Spleen (tissue), 11 donors: ENCODE data around the gene RCN2. TPM values are rescaled to one million over a fixed set of nuclear protein-coding genes. Genes with fewer than 3 reads are reported as not detected.
A peak's percentile ranks its signal among the peaks of the same experiment; 100 is the strongest.

Experiments used
- DNase-seq: peaks from one replicate; pipeline ENCODE4 v3.0.0-alpha.2; 2020
- H3K27ac ChIP-seq, 8 donors: fragments of 200-600 bp; sonication (generic) in 7 of 8; 1 replicate in 4 of 8; 2 replicates in 4 of 8; pipeline versions ENCODE4 v1.5.0 to v1.8.0; 2016 to 2021; ENCODE audit warnings: inconsistent platforms in 4 of 8, mild to moderate bottlenecking in 4 of 8, moderate library complexity in 1 of 8
- H3K27me3 ChIP-seq, 7 donors: fragments of 200-600 bp; sonication (generic) in 6 of 7; replicated peaks in 1 of 7; 1 replicate in 4 of 7; 2 replicates in 3 of 7; pipeline versions ENCODE4 v1.5.0 to v1.8.0; 2016 to 2021; ENCODE audit warnings: inconsistent platforms in 3 of 7, mild to moderate bottlenecking in 1 of 7
- H3K36me3 ChIP-seq, 6 donors: fragments of 200-600 bp; sonication (generic) in 5 of 6; 1 replicate in 4 of 6; 2 replicates in 2 of 6; pipeline versions ENCODE4 v1.5.0 to v1.8.0; 2016 to 2021; ENCODE audit warnings: inconsistent platforms in 2 of 6
- H3K4me1 ChIP-seq, 6 donors: fragments of 200-600 bp; sonication (generic) in 5 of 6; 1 replicate in 3 of 6; 2 replicates in 3 of 6; pipeline versions ENCODE4 v1.5.0 to v1.8.0; 2016 to 2021; ENCODE audit warnings: inconsistent platforms in 3 of 6
- H3K4me3 ChIP-seq, 8 donors: fragments of 200-600 bp; sonication (generic) in 7 of 8; 1 replicate in 4 of 8; 2 replicates in 4 of 8; pipeline versions ENCODE4 v1.5.0 to v1.8.0; 2016 to 2021; ENCODE audit warnings: inconsistent platforms in 4 of 8, mild to moderate bottlenecking in 4 of 8, moderate library complexity in 2 of 8
- H3K9me3 ChIP-seq, 8 donors: fragments of 200-600 bp; sonication (generic) in 7 of 8; 1 replicate in 4 of 8; 2 replicates in 4 of 8; pipeline versions ENCODE4 v1.5.0 to v1.8.0; 2016 to 2021; ENCODE audit warnings: inconsistent platforms in 4 of 8
- CTCF ChIP-seq, 11 experiments: fragments of 200-600 bp in 7 of 11; fragments of 450-650 bp in 4 of 11; sonication (generic) in 4 of 11; IDR thresholded peaks in 8 of 11; conservative IDR thresholded peaks in 3 of 11; 1 replicate in 7 of 11; 2 replicates in 4 of 11; pipeline versions ENCODE4 v1.4.0 to v1.8.0; 2016 to 2021; ENCODE audit warnings: antibody characterized with exemption in 11 of 11, inconsistent platforms in 4 of 11, mild to moderate bottlenecking in 1 of 11
- POLR2A ChIP-seq, 3 donors: fragments of 450-650 bp; IDR thresholded peaks; one replicate each; pipeline ENCODE4 v1.5.1; 2017; ENCODE audit warnings: antibody characterized with exemption in 3 of 3, mild to moderate bottlenecking in 1 of 3
- POLR2AphosphoS5 ChIP-seq, 3 donors: sonication (generic); formaldehyde crosslinking; IDR thresholded peaks; one replicate each; pipeline ENCODE4 v1.5.1; 2017; ENCODE audit warnings: antibody characterized with exemption in 3 of 3
- WGBS, 5 donors: extraction: QIAGEN DNeasy Blood & Tissue Kit in 3 of 5; methylation state at CpG; one replicate each; pipeline versions ENCODE4 v1.1.5 to v1.1.7; 2013 to 2018; 5-methylcytosine and 5-hydroxymethylcytosine counted together
- intact Hi-C: fragments of 100-400 bp; cut with DNase I; formaldehyde crosslinking; loops from one replicate; pipeline ENCODE4 v1.15.0; 2023; ENCODE audit warnings: low total_unique reads
- polyA plus RNA-seq, 3 donors: library from polyadenylated mRNA; stranded (reverse); fragments of 200-250 nt; gene quantifications; one replicate each; pipeline ENCODE4 v1.2.1, GENCODE V29; 2013
- total RNA-seq, 7 donors: library from RNA; depleted of rRNA in 3 of 7; stranded (reverse); fragments of >200 nt in 3 of 7; fragmentation: NEBNext Ultra II Directional in 4 of 7; extraction: Animal tissue kit (Norgen Biotek cat#: 25700) in 4 of 7; gene quantifications; one replicate each; pipeline versions ENCODE4 v1.1.0 to v1.2.1, GENCODE V29; 2016 to 2021
- donor health status: healthy with polysubstance abuse.
- donor health status: DM: no; HTN: no; CAD: no; lungs with moderate emphysema.
- donor health status: DM: no; HTN: no; CAD: no.
- donor health status: Bipolar disorder and iron deficiency.
- donor health status: healthy.
- donor health status: DM: no; HTN: no; CAD: no.
- donor health status: DM: yes; HTN: yes; CAD: no.

RCN2 gene
- total and polyA plus RNA-seq, 10 donors = 24.6 to 38.3 (median 31.6) TPM

- no peak overlapping the region for H3K4me3 ChIP-seq
- intact Hi-C loops = no loop called here
- peaks cover 0 to 9% (median 1%) of the 10 kb centered on the region in 6 donors for H3K36me3 ChIP-seq
- no peak for TF ChIP-seq POLR2AphosphoS5 (IDR thresholded peaks at IDR 0.05)
- no peak for TF ChIP-seq POLR2A (IDR thresholded peaks at IDR 0.05)
- no peak for TF ChIP-seq CTCF (IDR thresholded peaks at IDR 0.05 in 8 of 11, conservative IDR thresholded peaks at IDR 0.05 in 3 of 11)
- H3K27ac ChIP-seq = no peak overlapping the region
- H3K9me3 ChIP-seq = no peaks in the 10 kb centered on the region
- no peaks in the 10 kb centered on the region for H3K27me3 ChIP-seq
- DNase-seq = no peak
- H3K4me1 ChIP-seq = peaks cover 3 to 32% (median 20%) of the 10 kb centered on the region in 6 donors
These were observed 2.4 kb upstream of the RCN2 start for GRCh38 chr15:76929011-76929760.

GRCh38 chr15:76930831-76931396, 635 bp upstream of the RCN2 start:
- DNase-seq = no peak
- 20 to 24% (median 21%) methylated on average over 7 of the region's 7 CpGs for WGBS, 5 donors
- intact Hi-C loops = no loop called here
- Histone ChIP-seq H3K27ac (peak overlapping the region; percentile 66 to 93 (median 87)), H3K27me3 (no peaks in the 10 kb centered on the region), H3K4me3 (peak overlapping the region; percentile 53 to 88 (median 71)), H3K9me3 (no peaks in the 10 kb centered on the region), H3K36me3 (peaks cover 0 to 26% (median 6%) of the 10 kb centered on the region in 6 donors), H3K4me1 (peaks cover 3 to 49% (median 34%) of the 10 kb centered on the region in 6 donors)
- no peak for TF ChIP-seq CTCF (IDR thresholded peaks at IDR 0.05 in 8 of 11, conservative IDR thresholded peaks at IDR 0.05 in 3 of 11)
- no peak for TF ChIP-seq POLR2A (IDR thresholded peaks at IDR 0.05)
- TF ChIP-seq POLR2AphosphoS5 (IDR thresholded peaks at IDR 0.05) = no peak

GRCh38 chr15:76932135-76932966, 802 bp downstream of the RCN2 start:
- TF ChIP-seq POLR2A (IDR thresholded peaks at IDR 0.05) = no peak
- TF ChIP-seq POLR2AphosphoS5 (IDR thresholded peaks at IDR 0.05) = no peak
- TF ChIP-seq CTCF (IDR thresholded peaks at IDR 0.05 in 8 of 11, conservative IDR thresholded peaks at IDR 0.05 in 3 of 11) = no peak
- Histone ChIP-seq H3K9me3 (no peaks in the 10 kb centered on the region), H3K4me3 (peak overlapping the region; percentile 53 to 88 (median 71)), H3K4me1 (peaks cover 3 to 60% (median 38%) of the 10 kb centered on the region in 6 donors), H3K27ac (peak overlapping the region; percentile 66 to 93 (median 87)), H3K27me3 (no peaks in the 10 kb centered on the region), H3K36me3 (peaks cover 0 to 39% (median 11%) of the 10 kb centered on the region in 6 donors)
- 22 to 31% (median 24%) methylated on average over 11 to 14 of the region's 14 CpGs for WGBS, 5 donors
- intact Hi-C loops = no loop called here
- DNase-seq = no peak
